NCI-H128 (cell line): ENCODE data around the gene TAOK1.

Experiments used
- DNase-seq: peaks from one replicate; lab custom pipeline; 2025; ENCODE audit not compliant: unreplicated experiment; lab: John Stamatoyannopoulos, UW

TAOK1 gene

GRCh38 chr17:29378500-29378899, 11.7 kb upstream of the TAOK1 start:
- no peak for DNase-seq

- DNase-seq = no peak
These were observed 10.8 kb upstream of the TAOK1 start for GRCh38 chr17:29379084-29379991.

DNA sequence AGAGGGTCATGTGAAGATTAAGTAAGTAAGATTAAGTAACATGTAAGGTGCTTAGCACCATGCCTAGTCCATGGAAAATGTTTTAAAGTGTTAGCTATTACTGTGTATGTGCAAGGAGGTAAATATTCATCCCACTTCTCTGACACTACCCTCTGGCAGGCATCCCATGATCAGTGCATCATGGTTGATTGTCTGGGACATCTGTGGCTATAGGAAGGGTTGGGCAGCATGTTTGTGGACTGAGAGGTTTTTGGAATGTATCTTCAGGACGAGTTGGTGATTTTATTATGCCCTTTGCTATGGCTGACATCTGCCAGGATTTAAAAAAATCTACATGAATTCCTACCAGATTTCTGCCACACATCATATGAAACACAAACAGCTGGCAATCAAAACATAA, 6.5 kb upstream of the TAOK1 start:
- DNase-seq = no peak

DNA sequence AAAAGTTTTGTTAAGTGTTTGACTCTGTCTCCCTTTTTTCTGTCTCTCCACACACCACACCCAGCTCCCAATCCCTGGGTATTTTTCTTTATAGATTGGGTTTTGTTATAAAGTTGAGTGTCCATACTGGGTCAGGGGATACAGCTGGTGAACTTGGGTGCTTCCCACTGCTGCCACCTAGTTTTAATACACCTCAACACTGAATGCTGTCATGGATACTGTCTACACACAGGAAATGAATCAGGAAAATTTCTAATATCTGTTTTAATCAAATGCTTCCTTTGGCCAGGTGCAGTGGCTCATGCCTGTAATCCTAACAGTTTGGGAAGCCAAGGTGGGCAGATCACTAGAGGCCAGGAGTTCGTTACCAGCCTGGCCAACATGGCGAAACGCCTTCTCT, 5.3 kb upstream of the TAOK1 start:
- no peak for DNase-seq

DNA sequence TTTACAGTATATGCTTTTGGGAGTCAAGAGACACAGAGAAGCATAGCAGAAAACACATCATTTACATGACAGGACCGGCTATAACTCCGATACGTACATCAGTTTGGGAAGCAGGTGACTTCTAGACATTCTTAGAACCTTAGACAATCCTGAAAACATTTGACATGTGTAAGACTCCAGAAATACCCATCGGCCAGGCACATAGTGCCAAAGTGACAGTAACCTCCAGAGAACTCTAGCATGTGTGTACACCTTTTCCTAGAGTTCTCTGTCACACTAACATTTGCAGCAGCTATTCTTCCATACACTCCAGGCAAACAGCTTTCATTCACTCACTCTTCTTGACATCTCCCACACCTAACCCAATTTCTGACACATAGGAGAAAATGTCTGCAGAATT, 3.4 kb upstream of the TAOK1 start:
- DNase-seq = no peak

DNA sequence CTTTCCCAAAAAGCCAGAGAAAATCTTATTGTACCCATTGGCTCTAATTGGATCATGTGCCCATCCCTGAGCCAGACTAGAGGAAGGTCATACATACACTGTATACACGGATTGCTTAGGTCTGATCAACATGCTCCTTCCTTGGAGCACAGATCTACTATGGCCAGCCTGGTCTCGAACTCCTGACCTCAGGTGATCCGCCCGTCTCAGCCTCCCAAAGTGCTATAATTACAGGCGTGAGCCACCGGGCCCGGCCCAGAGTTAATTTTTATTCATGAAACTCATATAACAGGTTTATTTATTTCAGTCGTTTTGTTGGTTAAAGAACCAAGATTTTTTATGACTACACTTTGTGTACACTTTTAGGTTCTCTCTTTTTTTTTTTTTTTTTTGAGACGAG, 1.2 kb upstream of the TAOK1 start:
- no peak for DNase-seq

DNA sequence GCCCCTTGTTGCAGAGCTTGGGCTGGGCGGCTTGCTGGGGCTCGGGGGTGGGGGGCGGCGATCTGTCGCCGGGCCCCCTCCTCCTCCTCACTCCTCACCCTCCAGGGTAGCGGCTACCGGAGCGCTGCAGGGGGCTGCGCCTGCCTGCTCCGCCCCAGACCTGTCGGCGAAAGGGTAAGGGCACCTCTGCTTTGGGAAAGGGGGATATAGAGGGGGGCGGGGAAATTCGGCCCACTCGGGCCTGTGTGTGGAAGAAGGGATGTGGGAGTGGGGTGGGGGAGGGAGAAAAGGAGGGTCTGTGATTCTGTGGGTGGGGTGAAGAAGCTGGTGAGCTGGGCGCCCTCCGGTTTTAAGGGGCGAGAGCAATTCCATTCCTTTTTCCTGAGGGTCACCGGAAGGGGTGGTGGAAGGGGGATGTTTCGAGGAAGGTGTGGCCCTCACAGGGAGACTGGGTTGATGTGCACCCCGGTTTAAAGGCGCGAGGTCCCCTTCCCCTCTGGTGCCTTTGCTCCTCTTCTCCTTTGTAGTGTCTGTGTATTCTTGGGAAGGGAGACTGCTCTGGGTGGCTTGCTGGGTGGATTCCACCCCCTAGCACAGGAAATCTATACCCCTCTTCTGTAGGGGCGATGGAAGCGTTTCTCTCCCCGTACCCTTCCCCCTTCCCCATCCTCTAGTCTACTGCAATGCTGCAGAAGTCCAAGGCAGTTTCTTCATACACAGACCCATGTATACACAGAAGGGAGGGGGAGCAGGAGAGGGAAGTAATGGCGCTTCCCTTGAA, 878 bp downstream of the TAOK1 start:
- no peak for DNase-seq

DNA sequence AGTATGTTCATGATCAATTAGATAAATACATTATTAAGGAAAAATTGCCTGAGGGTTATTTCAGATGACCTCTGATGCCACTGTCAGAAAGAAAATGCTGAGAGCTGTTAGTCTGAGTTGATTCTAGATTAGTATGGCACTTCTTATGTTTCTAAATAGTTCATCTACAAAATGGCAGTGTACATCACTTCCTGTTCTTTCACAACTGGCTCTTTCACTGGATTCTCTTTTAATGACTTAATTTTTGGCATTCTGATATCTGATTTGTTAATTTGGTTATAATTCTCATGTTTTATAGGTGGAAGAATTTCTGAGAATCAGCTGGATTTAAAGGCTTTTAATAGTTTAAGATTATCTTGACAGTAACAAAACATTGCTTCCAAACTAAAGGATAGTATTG, 3.3 kb downstream of the TAOK1 start:
- DNase-seq = no peak

DNA sequence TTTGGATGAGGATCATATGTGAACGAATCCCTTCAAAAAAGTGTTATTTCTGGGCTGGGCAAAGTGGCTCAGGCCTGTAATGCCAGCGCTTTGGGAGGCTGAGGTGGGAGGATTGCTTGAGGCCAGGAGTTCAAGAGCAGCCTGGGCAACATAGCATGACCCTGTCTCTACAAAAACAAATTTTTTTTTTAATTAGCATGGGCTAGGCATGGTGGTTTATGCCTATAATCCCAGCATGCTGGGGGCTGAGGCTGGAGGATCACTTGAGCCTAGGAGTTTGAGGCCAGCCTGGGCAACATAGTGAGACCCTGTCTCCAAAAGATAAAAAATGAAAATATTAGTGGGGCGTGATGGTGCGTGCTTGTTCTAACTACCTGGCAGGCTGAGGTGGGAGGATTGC, 4.6 kb downstream of the TAOK1 start:
- DNase-seq = no peak

GRCh38 chr17:29396066-29396465, 5.9 kb downstream of the TAOK1 start:
- no peak for DNase-seq

GRCh38 chr17:29399634-29400033, 9.5 kb downstream of the TAOK1 start:
- no peak for DNase-seq

DNA sequence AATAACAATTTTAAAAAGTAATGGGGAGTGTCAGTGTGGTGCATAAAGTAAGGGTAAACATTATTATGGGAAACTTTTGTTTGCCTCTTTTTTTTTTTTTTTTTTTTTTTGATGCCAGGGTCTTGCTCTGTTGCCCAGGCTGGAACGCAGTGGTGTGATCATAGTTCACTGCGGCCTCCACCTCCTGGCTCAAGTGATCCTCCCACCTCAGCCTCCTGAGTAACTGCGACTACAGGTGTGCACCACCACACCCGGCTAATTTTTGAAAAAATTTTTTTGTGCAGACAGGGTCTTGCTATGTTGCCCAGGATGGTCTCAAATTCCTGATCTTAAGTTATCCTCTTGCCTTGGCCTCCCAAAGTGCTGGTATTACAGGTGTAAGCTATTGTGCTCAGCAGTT, 10.7 kb downstream of the TAOK1 start:
- DNase-seq = no peak

GRCh38 chr17:29401258-29401657, 11.1 kb downstream of the TAOK1 start:
- no peak for DNase-seq

GRCh38 chr17:29407856-29408255, 17.7 kb downstream of the TAOK1 start:
- no peak for DNase-seq

DNA sequence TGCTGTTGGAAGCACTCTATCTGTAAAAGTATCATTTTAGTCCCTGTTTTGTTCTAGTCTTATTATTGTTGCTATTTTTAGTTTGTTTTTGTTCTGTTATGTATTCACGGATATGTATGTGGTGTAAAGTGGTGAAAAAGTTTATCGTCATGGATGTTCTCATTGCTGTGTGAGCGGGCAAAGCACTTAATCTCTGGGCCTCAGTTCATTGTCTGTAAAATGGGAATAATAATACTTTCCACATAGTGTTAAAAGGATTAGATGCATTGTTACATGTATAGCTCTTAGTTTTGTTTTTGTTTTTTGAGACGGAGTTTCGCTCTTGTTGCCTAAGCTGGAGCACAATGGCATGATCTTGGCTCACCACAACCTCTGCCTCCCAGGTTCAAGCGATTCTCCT, 19.8 kb downstream of the TAOK1 start:
- DNase-seq = no peak

DNA sequence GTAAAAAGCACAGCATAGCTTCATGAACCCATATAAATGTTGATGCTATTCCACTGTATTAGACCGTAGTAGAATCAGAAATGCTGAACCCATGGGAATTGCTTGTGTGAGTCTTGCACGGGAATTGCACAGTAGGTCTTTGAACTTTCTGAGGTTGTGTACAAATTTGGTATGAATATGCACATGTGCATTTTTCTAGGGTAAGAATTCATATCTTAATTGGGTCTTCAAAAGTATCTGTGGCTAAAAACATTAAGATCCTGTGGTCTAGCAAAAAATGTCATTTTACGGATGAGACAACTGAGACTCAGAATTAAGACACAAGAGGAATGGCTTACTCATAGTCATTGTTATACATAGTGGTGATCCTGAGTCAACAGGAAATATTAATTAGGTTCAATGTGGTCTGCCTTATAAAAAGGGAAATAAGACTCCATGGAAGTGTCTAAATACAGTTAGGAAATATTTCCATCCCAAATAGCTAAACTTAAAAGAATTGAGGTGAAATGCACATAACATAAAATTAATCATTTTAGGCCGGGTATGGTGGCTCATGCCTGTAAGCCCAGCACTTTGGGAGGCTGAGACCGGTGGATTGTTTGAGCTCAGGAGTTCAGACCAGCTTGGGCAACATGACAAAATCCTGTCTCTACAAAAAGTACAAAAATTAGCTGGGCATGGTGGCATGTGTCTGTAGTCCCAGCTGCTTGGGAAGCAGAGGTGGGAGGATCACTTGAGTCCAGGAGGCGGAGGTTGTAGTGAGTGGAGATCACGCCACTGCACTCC, 22.8 kb downstream of the TAOK1 start:
- no peak for DNase-seq

DNA sequence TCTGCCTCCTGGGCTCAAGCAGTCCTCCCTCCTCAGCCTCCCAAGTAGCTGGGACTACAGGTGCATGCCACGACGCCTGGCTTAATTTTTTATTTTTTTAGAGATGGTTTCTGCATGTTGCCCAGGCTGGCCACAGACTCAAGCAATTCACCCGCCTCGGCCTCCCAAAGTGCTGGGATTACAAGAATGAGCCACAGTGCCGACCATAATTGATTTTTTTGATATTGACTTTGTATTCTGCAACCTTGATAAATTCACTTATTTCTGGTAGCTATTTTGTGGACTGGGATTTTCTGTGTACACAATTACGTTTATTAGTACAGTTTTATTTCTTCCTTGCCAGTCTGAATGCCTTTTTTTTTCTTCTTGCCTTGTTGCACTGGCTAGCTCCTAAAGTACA, 30.0 kb downstream of the TAOK1 start:
- DNase-seq = no peak

DNA sequence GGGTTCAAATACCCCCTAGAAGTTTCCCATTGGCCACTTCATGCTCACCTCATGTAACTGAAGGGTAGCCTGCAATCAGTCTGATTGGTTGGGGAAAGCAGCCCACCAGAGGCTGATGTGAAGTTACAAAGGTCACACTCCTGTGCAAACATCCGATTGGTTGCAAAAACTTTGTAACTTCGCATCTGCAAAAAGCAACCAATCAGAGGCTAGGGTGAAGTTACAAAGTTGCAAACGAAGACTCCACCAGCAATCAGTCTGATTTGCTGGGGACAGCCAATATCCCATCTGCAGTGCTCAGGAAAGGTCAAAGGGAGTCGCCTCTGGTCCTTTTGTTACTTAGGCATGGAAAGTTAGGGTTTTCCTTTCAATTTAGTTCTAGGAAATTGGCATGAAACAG, 40.1 kb downstream of the TAOK1 start:
- DNase-seq = no peak

- no peak for DNase-seq
These were observed 43.4 kb downstream of the TAOK1 start for GRCh38 chr17:29433541-29433940.

- DNase-seq = no peak
These were observed 44.4 kb downstream of the TAOK1 start for GRCh38 chr17:29434550-29434949.

- DNase-seq = no peak
These were observed 52.3 kb downstream of the TAOK1 start for GRCh38 chr17:29442451-29442850.
